ENCODE results near the gene FGFBP1. TPM values are rescaled to one million over a fixed set of nuclear protein-coding genes. Genes with fewer than 3 reads are reported as not detected.

FGFBP1 gene
- total RNA-seq, 1 donor from 2014 or later, result not detected

GRCh38 chr4:15906020-15906443, 32.5 kb downstream of the FGFBP1 start:
- H3K27ac Mint-ChIP-seq, result no peak overlapping the region
- no peaks in the 10 kb centered on the region for H3K4me1 Mint-ChIP-seq
- peaks cover 10% of the 10 kb centered on the region for H3K4me1 ChIP-seq
- no peaks in the 10 kb centered on the region for H3K36me3 ChIP-seq
- no peaks in the 10 kb centered on the region for H3K36me3 Mint-ChIP-seq
- H3K79me2 ChIP-seq (ENCODE audit: low read depth), result no peaks in the 10 kb centered on the region
- peak overlapping the region; percentile 98 for H2AFZ ChIP-seq (replicated peaks)
- peak; percentile 39 for DNase-seq (ENCODE audit: low spot score)
- H3F3A ChIP-seq (ENCODE audit: low read depth), result no peaks in the 10 kb centered on the region
- peak overlapping the region; percentile 73 for H3K4me2 ChIP-seq
- no peaks in the 10 kb centered on the region for H3K9me3 ChIP-seq (ENCODE audit: low read depth)
- peaks cover 7% of the 10 kb centered on the region for H3K9me3 Mint-ChIP-seq
- H3K9ac ChIP-seq, result no peak overlapping the region
- peaks cover 3% of the 10 kb centered on the region for H3K27me3 ChIP-seq
- TF ChIP-seq EZH2phosphoT487 (IDR thresholded peaks at IDR 0.05) (no peak), CTCF (IDR thresholded peaks at IDR 0.05) (no peak), EZH2 (IDR thresholded peaks at IDR 0.05) (no peak)
- H3K4me3 ChIP-seq, result peak overlapping the region; percentile 40
- no peak overlapping the region for H3K4me3 Mint-ChIP-seq
- no peak overlapping the region for H3K27ac ChIP-seq
- no peaks in the 10 kb centered on the region for H4K20me1 ChIP-seq (ENCODE audit: low read depth)
- H3K27me3 Mint-ChIP-seq (ENCODE audit: insufficient read depth, low read depth), result peaks cover 3% of the 10 kb centered on the region

- peaks cover 3% of the 10 kb centered on the region for H3K27me3 Mint-ChIP-seq (ENCODE audit: insufficient read depth, low read depth)
- Histone ChIP-seq H3F3A (ENCODE audit: low read depth) (no peaks in the 10 kb centered on the region), H3K9me3 (ENCODE audit: low read depth) (no peaks in the 10 kb centered on the region), H3K27me3 (peaks cover 3% of the 10 kb centered on the region), H3K27ac (no peak overlapping the region), H3K9ac (no peak overlapping the region), H3K4me1 (peaks cover 10% of the 10 kb centered on the region), H2AFZ (replicated peaks) (no peak overlapping the region), H3K36me3 (no peaks in the 10 kb centered on the region), H3K4me3 (no peak overlapping the region), H3K4me2 (no peak overlapping the region), H4K20me1 (ENCODE audit: low read depth) (no peaks in the 10 kb centered on the region), H3K79me2 (ENCODE audit: low read depth) (no peaks in the 10 kb centered on the region)
- no peak for TF ChIP-seq EZH2phosphoT487 (IDR thresholded peaks at IDR 0.05)
- no peak for TF ChIP-seq CTCF (IDR thresholded peaks at IDR 0.05)
- no peak for TF ChIP-seq EZH2 (IDR thresholded peaks at IDR 0.05)
- no peak overlapping the region for H3K27ac Mint-ChIP-seq
- H3K36me3 Mint-ChIP-seq, result no peaks in the 10 kb centered on the region
- H3K9me3 Mint-ChIP-seq, result peaks cover 7% of the 10 kb centered on the region
- H3K4me3 Mint-ChIP-seq, result no peak overlapping the region
- no peaks in the 10 kb centered on the region for H3K4me1 Mint-ChIP-seq
- DNase-seq (ENCODE audit: low spot score), result no peak
Observed at GRCh38 chr4:15902746-15903145, 35.8 kb downstream of the FGFBP1 start.

GRCh38 chr4:15901998-15902397, 36.5 kb downstream of the FGFBP1 start:
- Histone ChIP-seq H3K9me3 (ENCODE audit: low read depth) (no peaks in the 10 kb centered on the region), H2AFZ (replicated peaks) (no peak overlapping the region), H3K9ac (no peak overlapping the region), H3K4me1 (peaks cover 11% of the 10 kb centered on the region), H3K36me3 (no peaks in the 10 kb centered on the region), H3K79me2 (ENCODE audit: low read depth) (no peaks in the 10 kb centered on the region), H3K4me3 (no peak overlapping the region), H3F3A (ENCODE audit: low read depth) (no peaks in the 10 kb centered on the region), H3K27me3 (peaks cover 3% of the 10 kb centered on the region), H3K4me2 (no peak overlapping the region), H4K20me1 (ENCODE audit: low read depth) (no peaks in the 10 kb centered on the region), H3K27ac (no peak overlapping the region)
- Mint-ChIP-seq H3K9me3 (peaks cover 7% of the 10 kb centered on the region), H3K4me1 (peaks cover 2% of the 10 kb centered on the region), H3K27me3 (ENCODE audit: insufficient read depth, low read depth) (peaks cover 3% of the 10 kb centered on the region), H3K27ac (no peak overlapping the region), H3K4me3 (no peak overlapping the region), H3K36me3 (no peaks in the 10 kb centered on the region)
- TF ChIP-seq EZH2 (IDR thresholded peaks at IDR 0.05), result no peak
- no peak for TF ChIP-seq CTCF (IDR thresholded peaks at IDR 0.05)
- no peak for TF ChIP-seq EZH2phosphoT487 (IDR thresholded peaks at IDR 0.05)
- no peak for DNase-seq (ENCODE audit: low spot score)

Measured in neural progenitor cell (in vitro differentiated cells).